HFFc6 (cell line): ENCODE data around the gene POFUT2. TPM values are rescaled to one million over a fixed set of nuclear protein-coding genes. Genes with fewer than 3 reads are reported as not detected.

ENCODE experiments used
- DNase-seq: peaks from one replicate; pipeline ENCODE4 v3.0.0-alpha.2; 2018
- H3K27ac Mint-ChIP-seq: 2 replicates; pipeline ENCODE4 v1.8.0; 2020; ENCODE audit warnings: mild to moderate bottlenecking, mixed read lengths
- H3K27me3 Mint-ChIP-seq: 2 replicates; pipeline ENCODE4 v1.8.0; 2021; ENCODE audit warnings: mild to moderate bottlenecking, moderate library complexity, mixed read lengths; ENCODE audit not compliant: insufficient read depth
- H3K36me3 Mint-ChIP-seq: 2 replicates; pipeline ENCODE4 v1.8.0; 2021; ENCODE audit warnings: low read depth, mixed read lengths
- H3K4me1 Mint-ChIP-seq: 2 replicates; pipeline ENCODE4 v1.8.0; 2020; ENCODE audit warnings: low read depth, mixed read lengths
- H3K4me3 Mint-ChIP-seq: 2 replicates; pipeline ENCODE4 v1.8.0; 2020; ENCODE audit warnings: mild to moderate bottlenecking, moderate library complexity, mixed read lengths
- H3K9me3 Mint-ChIP-seq: 2 replicates; pipeline ENCODE4 v1.8.0; 2020; ENCODE audit warnings: mild to moderate bottlenecking, mixed read lengths
- CTCF ChIP-seq: fragments of 200-600 bp; sonication (generic); IDR thresholded peaks from 2 replicates; pipeline ENCODE4 v1.5.0; 2021; ENCODE audit warnings: antibody characterized with exemption, mild to moderate bottlenecking
- total RNA-seq, 6 experiments: library from RNA; stranded (reverse); fragmentation: NEBNext Ultra II Directional; extraction: Animal tissue kit (Norgen Biotek cat#: 25700); gene quantifications; 2 replicates in 1 of 6; 3 replicates in 5 of 6; pipeline ENCODE4 v1.2.3, GENCODE V29; 2021

POFUT2 gene
- total RNA-seq, 6 experiments from 2014 or later, result 78.2 to 112 (median 80.3) TPM

GRCh38 chr21:45278156-45278911 is 9.4 kb downstream of the POFUT2 start:
- peaks cover 22% of the 10 kb centered on the region for H3K36me3 Mint-ChIP-seq
- DNase-seq, result no peak
- H3K4me1 Mint-ChIP-seq, result no peaks in the 10 kb centered on the region
- no peaks in the 10 kb centered on the region for H3K9me3 Mint-ChIP-seq
- TF ChIP-seq CTCF, result no peak
- no peak overlapping the region for H3K4me3 Mint-ChIP-seq
- no peaks in the 10 kb centered on the region; the same call in none of the 2 replicates for H3K27me3 Mint-ChIP-seq
- H3K27ac Mint-ChIP-seq, result no peak overlapping the region

GRCh38 chr21:45277101-45278045 is 10.3 kb downstream of the POFUT2 start:
- no peak overlapping the region for H3K4me3 Mint-ChIP-seq
- DNase-seq, result no peak
- no peak overlapping the region for H3K27ac Mint-ChIP-seq

DNA sequence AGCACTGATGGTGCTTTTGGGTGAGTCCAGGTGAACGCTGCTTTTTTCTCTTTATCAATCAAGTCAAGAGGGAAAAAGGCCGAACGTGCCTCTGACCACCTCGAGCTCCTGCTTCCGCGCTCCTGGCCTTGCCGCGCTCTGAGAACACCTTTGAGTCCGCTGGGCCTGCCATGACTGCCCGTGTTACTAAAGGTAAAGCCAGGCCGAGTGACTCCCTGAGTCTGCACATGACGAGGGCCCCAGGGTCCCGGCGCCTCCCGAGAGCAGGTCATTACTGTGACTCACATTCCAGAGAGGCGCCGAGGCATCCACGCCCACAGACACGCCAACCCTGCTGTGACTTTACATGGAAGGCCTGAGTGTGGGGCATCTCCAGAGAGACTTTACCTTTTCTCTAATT is 11.1 kb downstream of the POFUT2 start:
- H3K27ac Mint-ChIP-seq, result no peak overlapping the region
- no peak for DNase-seq
- peaks cover 22% of the 10 kb centered on the region for H3K36me3 Mint-ChIP-seq

More at GRCh38 chr21:45277101-45278045, 10.3 kb downstream of the POFUT2 start:
- Mint-ChIP-seq H3K4me1 (no peaks in the 10 kb centered on the region), H3K27me3 (no peaks in the 10 kb centered on the region; the same call in none of the 2 replicates), H3K9me3 (no peaks in the 10 kb centered on the region), H3K36me3 (peaks cover 22% of the 10 kb centered on the region)
- TF ChIP-seq CTCF, result no peak

GRCh38 chr21:45270306-45270821 is 17.3 kb downstream of the POFUT2 start:
- no peak overlapping the region for H3K4me3 Mint-ChIP-seq

More for the DNA sequence above, 11.1 kb downstream of the POFUT2 start:
- no peaks in the 10 kb centered on the region; the same call in none of the 2 replicates for H3K27me3 Mint-ChIP-seq
- no peaks in the 10 kb centered on the region for H3K4me1 Mint-ChIP-seq
- no peak overlapping the region for H3K4me3 Mint-ChIP-seq
- H3K9me3 Mint-ChIP-seq, result no peaks in the 10 kb centered on the region
- no peak for TF ChIP-seq CTCF

More at GRCh38 chr21:45270306-45270821, 17.3 kb downstream of the POFUT2 start:
- Mint-ChIP-seq H3K27ac (no peak overlapping the region), H3K9me3 (no peaks in the 10 kb centered on the region), H3K27me3 (peaks cover 1% of the 10 kb centered on the region), H3K36me3 (peaks cover 10% of the 10 kb centered on the region), H3K4me1 (no peaks in the 10 kb centered on the region)
- TF ChIP-seq CTCF, result peak; percentile 50; the same call in 1 of the 2 replicates
- no peak for DNase-seq
